Epithelial cell of proximal tubule (primary cell): Measurements from ENCODE around the gene WBP1. TPM values are rescaled to one million over a fixed set of nuclear protein-coding genes. Genes with fewer than 3 reads are reported as not detected.
"Not testable (repeated sequence)": the region's sequence is repeated elsewhere in the genome, so short reads cannot be mapped to it uniquely, and the experiment has no call there.

Source experiments
- DNase-seq: peaks from one replicate; pipeline ENCODE4 v3.0.0-alpha.2; 2011; ENCODE audit warnings: low read depth
- H3K4me3 ChIP-seq: 2 replicates; pipeline ENCODE4 v1.5.1; 2011; ENCODE audit warnings: low read depth, mild to moderate bottlenecking, low read length
- CTCF ChIP-seq: conservative IDR thresholded peaks from 2 replicates; pipeline ENCODE4 v1.5.1; 2012; ENCODE audit warnings: low read depth, mild to moderate bottlenecking, low read length
- total RNA-seq: library from RNA; depleted of rRNA; stranded (reverse); fragments of >200 nt; gene quantifications from 2 replicates; pipeline ENCODE4 v1.2.3, GENCODE V29; 2015

Gene WBP1
- total RNA-seq, 1 donor from 2014 or later: 84.3 TPM

GRCh38 chr2:74457549-74458131 is 598 bp upstream of the WBP1 start:
- no peak for DNase-seq
- no peak for TF ChIP-seq CTCF
- peak overlapping the region; percentile 98 for H3K4me3 ChIP-seq

- DNase-seq: no peak
- no peak for TF ChIP-seq CTCF
- H3K4me3 ChIP-seq: peak overlapping the region; percentile 98
These were observed 713 bp downstream of the WBP1 start for GRCh38 chr2:74458938-74459363.

- H3K4me3 ChIP-seq: peak overlapping the region; percentile 98
These were observed 1.4 kb downstream of the WBP1 start for GRCh38 chr2:74459503-74460118.

GRCh38 chr2:74460187-74460586 is 1.9 kb downstream of the WBP1 start:
- H3K4me3 ChIP-seq, DNase-seq: not testable (repeated sequence)

More at GRCh38 chr2:74459503-74460118, 1.4 kb downstream of the WBP1 start:
- DNase-seq: not testable (repeated sequence)

GRCh38 chr2:74461187-74462053 is 3.2 kb downstream of the WBP1 start:
- no peak for DNase-seq
- peak; percentile 31 for TF ChIP-seq CTCF
- H3K4me3 ChIP-seq: no peak overlapping the region

GRCh38 chr2:74462054-74462785 is 4.0 kb downstream of the WBP1 start:
- DNase-seq: no peak
- no peak overlapping the region for H3K4me3 ChIP-seq
- no peak for TF ChIP-seq CTCF

GRCh38 chr2:74462786-74463105 is 4.5 kb downstream of the WBP1 start:
- no peak for DNase-seq
- no peak overlapping the region for H3K4me3 ChIP-seq
- TF ChIP-seq CTCF: no peak
